ENCODE data around the gene HDAC9. TPM values are rescaled to one million over a fixed set of nuclear protein-coding genes. Genes with fewer than 3 reads are reported as not detected.

Gene HDAC9
- total RNA-seq, 1 experiment from 2014 or later = 4.3 TPM

DNA sequence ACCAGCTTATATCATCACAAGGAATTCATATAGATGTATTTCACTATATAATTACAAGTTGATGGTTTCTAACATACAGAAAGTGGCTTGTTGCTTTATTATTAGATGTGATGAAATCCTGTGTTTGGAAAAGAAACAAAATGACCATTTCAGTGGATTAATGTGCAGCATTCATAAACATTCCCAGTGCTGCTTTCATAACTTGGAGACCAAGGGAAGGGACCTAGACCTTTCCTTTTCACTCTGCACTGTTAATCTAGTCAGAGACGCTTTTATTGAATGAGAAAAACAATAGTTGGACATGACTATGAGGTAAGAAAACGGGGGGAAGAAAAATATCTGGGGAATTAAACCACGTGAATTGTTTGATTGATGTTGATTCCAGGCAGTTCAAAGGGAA, 160.0 kb downstream of the HDAC9 start:
- ChIA-PET CTCF (interaction anchor here (1.9 kb wide), 1 partner anchor 11 kb away, joined by 11 read pairs; no protein-coding TSS in a partner anchor), POLR2A (no interaction called here), RAD21 (ENCODE audit: low non-redundant PET in 1 of 2, low total read pairs in 2 of 2, uncharacterized antibody in 2 of 2, unreplicated experiment in 2 of 2) (interaction anchor here in 1 of 2 experiments (0.6 kb wide), 1 partner anchor 385 kb away, joined by 3 read pairs; no protein-coding TSS in a partner anchor)
- intact Hi-C loops (cut with micrococcal nuclease) = no loop called here
- no peaks in the 10 kb centered on the region for H3K9me3 ChIP-seq (ENCODE audit: control insufficient read depth in 1 of 2, insufficient read depth in 1 of 2, low read depth in 1 of 2, low read length in 2 of 2)
- DNase-seq (ENCODE audit: low read depth, low spot score) (no peak), ATAC-seq (no peak)
- BruUV-seq (replicated peaks) = no TSS peak
- H4K20me1 ChIP-seq (ENCODE audit: insufficient read depth) = no peaks in the 10 kb centered on the region
- no peaks in the 10 kb centered on the region for H3K27me3 ChIP-seq (ENCODE audit: insufficient read depth, low read length)
- TF ChIP-seq SIN3A (IDR thresholded peaks at IDR 0.05; ENCODE audit: low read depth) = no peak
- no peak for TF ChIP-seq EZH2 (IDR thresholded peaks at IDR 0.05)
- TF ChIP-seq SRF (IDR thresholded peaks at IDR 0.05; ENCODE audit: low read depth) = no peak
- TF ChIP-seq POLR2A (IDR thresholded peaks at IDR 0.05; ENCODE audit: borderline replicate concordance, extremely low read depth, insufficient read depth, insufficient read length) = no peak
- no peak for TF ChIP-seq CEBPB (IDR thresholded peaks at IDR 0.05; ENCODE audit: low read depth)
- no peak for TF ChIP-seq JUND (IDR thresholded peaks at IDR 0.05)
- TF ChIP-seq CBX3 (IDR thresholded peaks at IDR 0.05; ENCODE audit: low read depth) = no peak
- TF ChIP-seq TCF7L2 (IDR thresholded peaks at IDR 0.05; ENCODE audit: borderline replicate concordance, extremely low read depth, insufficient read depth, insufficient read length) = no peak
- no peak for TF ChIP-seq FOSL1 (IDR thresholded peaks at IDR 0.05; ENCODE audit: low read depth)
- no peaks in the 10 kb centered on the region for H3K9me2 ChIP-seq (ENCODE audit: insufficient read depth)
- H2AFZ ChIP-seq (ENCODE audit: low read depth, low read length, poor library complexity, severe bottlenecking) = no peak overlapping the region
- H3K27ac ChIP-seq (ENCODE audit: low read depth, low read length) = no peak overlapping the region
- H3K79me2 ChIP-seq (ENCODE audit: insufficient read depth, low read length) = no peaks in the 10 kb centered on the region
- H3K4me3 ChIP-seq (replicated peaks in 1 of 2; ENCODE audit: low read depth in 1 of 2, low read length in 2 of 2) = no peak overlapping the region
- no peak overlapping the region for H3K4me2 ChIP-seq (ENCODE audit: low read length)
- no peaks in the 10 kb centered on the region for H3K36me3 ChIP-seq (ENCODE audit: control insufficient read depth in 1 of 2, insufficient read depth in 2 of 2, low read length in 2 of 2)
- no peak overlapping the region for H3K9ac ChIP-seq (ENCODE audit: low read length)
- H3K4me1 ChIP-seq (ENCODE audit: control insufficient read depth in 1 of 2, insufficient read depth in 2 of 2, low read length in 2 of 2) = no peaks in the 10 kb centered on the region

- Histone ChIP-seq H2AFZ (ENCODE audit: low read depth, low read length, poor library complexity, severe bottlenecking) (no peak overlapping the region), H3K4me1 (ENCODE audit: control insufficient read depth in 1 of 2, insufficient read depth in 2 of 2, low read length in 2 of 2) (no peaks in the 10 kb centered on the region), H3K4me2 (ENCODE audit: low read length) (no peak overlapping the region), H3K27me3 (ENCODE audit: insufficient read depth, low read length) (no peaks in the 10 kb centered on the region), H3K79me2 (ENCODE audit: insufficient read depth, low read length) (no peaks in the 10 kb centered on the region), H3K27ac (ENCODE audit: low read depth, low read length) (no peak overlapping the region), H3K9me2 (ENCODE audit: insufficient read depth) (no peaks in the 10 kb centered on the region), H3K9me3 (ENCODE audit: control insufficient read depth in 1 of 2, insufficient read depth in 1 of 2, low read depth in 1 of 2, low read length in 2 of 2) (no peaks in the 10 kb centered on the region), H3K4me3 (replicated peaks in 1 of 2; ENCODE audit: low read depth in 1 of 2, low read length in 2 of 2) (no peak overlapping the region), H3K36me3 (ENCODE audit: control insufficient read depth in 1 of 2, insufficient read depth in 2 of 2, low read length in 2 of 2) (no peaks in the 10 kb centered on the region), H4K20me1 (ENCODE audit: insufficient read depth) (no peaks in the 10 kb centered on the region), H3K9ac (ENCODE audit: low read length) (no peak overlapping the region)
- no peak for DNase-seq (ENCODE audit: low read depth, low spot score)
- no peak for ATAC-seq
- intact Hi-C loops (cut with micrococcal nuclease) = no loop called here
- BruUV-seq (replicated peaks) = no TSS peak
- CTCF ChIA-PET = interaction anchor here (1.9 kb wide), 1 partner anchor 10 kb away, joined by 11 read pairs; no protein-coding TSS in a partner anchor
- RAD21 ChIA-PET (ENCODE audit: low non-redundant PET in 1 of 2, low total read pairs in 2 of 2, uncharacterized antibody in 2 of 2, unreplicated experiment in 2 of 2) = interaction anchor here in 1 of 2 experiments (0.6 kb wide), 1 partner anchor 385 kb away, joined by 3 read pairs; no protein-coding TSS in a partner anchor
- POLR2A ChIA-PET = no interaction called here
- no peak for TF ChIP-seq RAD21 (IDR thresholded peaks at IDR 0.05; ENCODE audit: low read depth)
- TF ChIP-seq SIN3A (IDR thresholded peaks at IDR 0.05; ENCODE audit: low read depth) = no peak
- no peak for TF ChIP-seq POLR2A (IDR thresholded peaks at IDR 0.05; ENCODE audit: borderline replicate concordance, extremely low read depth, insufficient read depth, insufficient read length)
- no peak for TF ChIP-seq ZFX (IDR thresholded peaks at IDR 0.05)
- TF ChIP-seq ZNF274 (IDR thresholded peaks at IDR 0.05; ENCODE audit: low read depth, low read length) = no peak
- no peak for TF ChIP-seq TCF7L2 (IDR thresholded peaks at IDR 0.05; ENCODE audit: borderline replicate concordance, extremely low read depth, insufficient read depth, insufficient read length)
- TF ChIP-seq, protein P1, sequence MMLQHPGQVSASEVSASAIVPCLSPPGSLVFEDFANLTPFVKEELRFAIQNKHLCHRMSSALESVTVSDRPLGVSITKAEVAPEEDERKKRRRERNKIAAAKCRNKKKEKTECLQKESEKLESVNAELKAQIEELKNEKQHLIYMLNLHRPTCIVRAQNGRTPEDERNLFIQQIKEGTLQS (IDR thresholded peaks at IDR 0.05) = no peak
- no peak for TF ChIP-seq CBX3 (IDR thresholded peaks at IDR 0.05; ENCODE audit: low read depth)
- TF ChIP-seq SRF (IDR thresholded peaks at IDR 0.05; ENCODE audit: low read depth) = no peak
- no peak for TF ChIP-seq CEBPB (IDR thresholded peaks at IDR 0.05; ENCODE audit: low read depth)
- TF ChIP-seq, protein P2, sequence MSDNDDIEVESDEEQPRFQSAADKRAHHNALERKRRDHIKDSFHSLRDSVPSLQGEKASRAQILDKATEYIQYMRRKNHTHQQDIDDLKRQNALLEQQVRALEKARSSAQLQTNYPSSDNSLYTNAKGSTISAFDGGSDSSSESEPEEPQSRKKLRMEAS (IDR thresholded peaks at IDR 0.05) = no peak
- TF ChIP-seq EZH2phosphoT487 (IDR thresholded peaks at IDR 0.05; ENCODE audit: borderline replicate concordance) = no peak
- TF ChIP-seq EGR1 (IDR thresholded peaks at IDR 0.05; ENCODE audit: low read depth) = no peak
- no peak for TF ChIP-seq YY1 (IDR thresholded peaks at IDR 0.05; ENCODE audit: extremely low read depth, insufficient replicate concordance, low read depth, low read length)
- TF ChIP-seq, protein P3, sequence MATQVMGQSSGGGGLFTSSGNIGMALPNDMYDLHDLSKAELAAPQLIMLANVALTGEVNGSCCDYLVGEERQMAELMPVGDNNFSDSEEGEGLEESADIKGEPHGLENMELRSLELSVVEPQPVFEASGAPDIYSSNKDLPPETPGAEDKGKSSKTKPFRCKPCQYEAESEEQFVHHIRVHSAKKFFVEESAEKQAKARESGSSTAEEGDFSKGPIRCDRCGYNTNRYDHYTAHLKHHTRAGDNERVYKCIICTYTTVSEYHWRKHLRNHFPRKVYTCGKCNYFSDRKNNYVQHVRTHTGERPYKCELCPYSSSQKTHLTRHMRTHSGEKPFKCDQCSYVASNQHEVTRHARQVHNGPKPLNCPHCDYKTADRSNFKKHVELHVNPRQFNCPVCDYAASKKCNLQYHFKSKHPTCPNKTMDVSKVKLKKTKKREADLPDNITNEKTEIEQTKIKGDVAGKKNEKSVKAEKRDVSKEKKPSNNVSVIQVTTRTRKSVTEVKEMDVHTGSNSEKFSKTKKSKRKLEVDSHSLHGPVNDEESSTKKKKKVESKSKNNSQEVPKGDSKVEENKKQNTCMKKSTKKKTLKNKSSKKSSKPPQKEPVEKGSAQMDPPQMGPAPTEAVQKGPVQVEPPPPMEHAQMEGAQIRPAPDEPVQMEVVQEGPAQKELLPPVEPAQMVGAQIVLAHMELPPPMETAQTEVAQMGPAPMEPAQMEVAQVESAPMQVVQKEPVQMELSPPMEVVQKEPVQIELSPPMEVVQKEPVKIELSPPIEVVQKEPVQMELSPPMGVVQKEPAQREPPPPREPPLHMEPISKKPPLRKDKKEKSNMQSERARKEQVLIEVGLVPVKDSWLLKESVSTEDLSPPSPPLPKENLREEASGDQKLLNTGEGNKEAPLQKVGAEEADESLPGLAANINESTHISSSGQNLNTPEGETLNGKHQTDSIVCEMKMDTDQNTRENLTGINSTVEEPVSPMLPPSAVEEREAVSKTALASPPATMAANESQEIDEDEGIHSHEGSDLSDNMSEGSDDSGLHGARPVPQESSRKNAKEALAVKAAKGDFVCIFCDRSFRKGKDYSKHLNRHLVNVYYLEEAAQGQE (IDR thresholded peaks at IDR 0.05; ENCODE audit: low read depth) = no peak
Observed at GRCh38 chr7:18655912-18656311, 160.4 kb downstream of the HDAC9 start.
